Activated T-cell treated with anti-CD3 and anti-CD28 coated beads, Interleukin-2, amount 50 U/mL, for 24 hours (primary cell): ENCODE data around the gene SMG1.
"Not testable (repeated sequence)": the region's sequence is repeated elsewhere in the genome, so short reads cannot be mapped to it uniquely, and the experiment has no call there.

ENCODE experiments used
- DNase-seq: peaks from one replicate; pipeline ENCODE4 v3.0.0-alpha.2; 2020
- H3K27ac Mint-ChIP-seq: 2 replicates; pipeline ENCODE4 v1.8.0; 2020; ENCODE audit warnings: mild to moderate bottlenecking, mixed read lengths
- H3K27me3 Mint-ChIP-seq: 2 replicates; pipeline ENCODE4 v1.8.0; 2020; ENCODE audit warnings: mixed read lengths
- H3K36me3 Mint-ChIP-seq: 2 replicates; pipeline ENCODE4 v1.8.0; 2020; ENCODE audit warnings: low read depth, mixed read lengths
- H3K4me1 Mint-ChIP-seq: 2 replicates; pipeline ENCODE4 v1.8.0; 2020; ENCODE audit warnings: low read depth, mixed read lengths
- H3K4me3 Mint-ChIP-seq: 2 replicates; pipeline ENCODE4 v1.8.0; 2020; ENCODE audit warnings: mild to moderate bottlenecking, moderate library complexity, mixed read lengths
- H3K9me3 Mint-ChIP-seq: 2 replicates; pipeline ENCODE4 v1.8.0; 2020; ENCODE audit warnings: mixed read lengths

Gene SMG1

GRCh38 chr16:18757960-18758660 is 168.1 kb downstream of the SMG1 start:
- H3K36me3 Mint-ChIP-seq, H3K27ac Mint-ChIP-seq, DNase-seq, H3K27me3 Mint-ChIP-seq, H3K4me3 Mint-ChIP-seq, H3K9me3 Mint-ChIP-seq: not testable (repeated sequence)
- H3K4me1 Mint-ChIP-seq = peaks cover 12% of the 10 kb centered on the region

GRCh38 chr16:18756639-18757038 is 169.6 kb downstream of the SMG1 start:
- H3K27ac Mint-ChIP-seq, H3K4me3 Mint-ChIP-seq, DNase-seq, H3K27me3 Mint-ChIP-seq, H3K9me3 Mint-ChIP-seq, H3K36me3 Mint-ChIP-seq: not testable (repeated sequence)
- peaks cover 12% of the 10 kb centered on the region for H3K4me1 Mint-ChIP-seq
